ENCODE results near the gene COL5A2. TPM values are rescaled to one million over a fixed set of nuclear protein-coding genes. Genes with fewer than 3 reads are reported as not detected.

The COL5A2 gene
- total RNA-seq, 6 experiments from 2014 or later: 5.7 to 17.6 (median 8.6) TPM

- DNase-seq (no peak), ATAC-seq (no peak)
- Histone ChIP-seq H3K4me1 (no peaks in the 10 kb centered on the region), H3K27me3 (no peaks in the 10 kb centered on the region), H3K27ac (no peak overlapping the region), H3K4me3 (no peak overlapping the region), H3K36me3 (no peaks in the 10 kb centered on the region), H3K9me3 (no peaks in the 10 kb centered on the region)
- intact Hi-C loops (cut with DNase I): loop anchor here in 1 of 2 donors (10.0 kb wide), 1 partner anchor 188 kb away; no protein-coding TSS in a partner anchor
- WGBS (ENCODE audit: insufficient coverage, low coverage, low lambda C conversion rate, missing lambda C conversion rate): 64% methylated on average over 4 of the region's 4 CpGs
- TF ChIP-seq CTCF (IDR thresholded peaks at IDR 0.05) (no peak), POLR2A (IDR thresholded peaks at IDR 0.05) (no peak)
These were observed 82.7 kb downstream of the COL5A2 start for GRCh38 chr2:189096769-189097447.

- Histone ChIP-seq H3K4me3 (no peak overlapping the region), H3K4me1 (no peaks in the 10 kb centered on the region), H3K27me3 (no peaks in the 10 kb centered on the region), H3K27ac (no peak overlapping the region), H3K36me3 (no peaks in the 10 kb centered on the region), H3K9me3 (no peaks in the 10 kb centered on the region)
- no peak for TF ChIP-seq CTCF (IDR thresholded peaks at IDR 0.05)
- TF ChIP-seq POLR2A (IDR thresholded peaks at IDR 0.05): no peak
- ATAC-seq: no peak
- DNase-seq: no peak
- WGBS (ENCODE audit: insufficient coverage, low coverage, low lambda C conversion rate, missing lambda C conversion rate): 88% methylated on average over 3 of the region's 3 CpGs
- intact Hi-C loops (cut with DNase I): loop anchor here in 1 of 2 donors (10.0 kb wide), 1 partner anchor 190 kb away; no protein-coding TSS in a partner anchor
These were observed 84.5 kb downstream of the COL5A2 start for GRCh38 chr2:189095101-189095500.

- ATAC-seq (no peak), DNase-seq (no peak)
- no peak overlapping the region for H3K4me3 ChIP-seq
- intact Hi-C loops (cut with DNase I): loop anchor here in 1 of 2 donors (10.0 kb wide), 1 partner anchor 192 kb away; no protein-coding TSS in a partner anchor
- H3K27me3 ChIP-seq: no peaks in the 10 kb centered on the region
- TF ChIP-seq POLR2A (IDR thresholded peaks at IDR 0.05) (no peak), CTCF (IDR thresholded peaks at IDR 0.05) (no peak)
- H3K27ac ChIP-seq: no peak overlapping the region
- no peaks in the 10 kb centered on the region for H3K36me3 ChIP-seq
- H3K9me3 ChIP-seq: no peaks in the 10 kb centered on the region
- 71% methylated on average over 2 of the region's 2 CpGs for WGBS (ENCODE audit: insufficient coverage, low coverage, low lambda C conversion rate, missing lambda C conversion rate)
- no peaks in the 10 kb centered on the region for H3K4me1 ChIP-seq
These were observed 86.6 kb downstream of the COL5A2 start for GRCh38 chr2:189092936-189093335.

GRCh38 chr2:189091253-189091652 lies 88.3 kb downstream of the COL5A2 start:
- Histone ChIP-seq H3K4me1 (no peaks in the 10 kb centered on the region), H3K4me3 (no peak overlapping the region), H3K27ac (no peak overlapping the region), H3K36me3 (no peaks in the 10 kb centered on the region), H3K27me3 (no peaks in the 10 kb centered on the region), H3K9me3 (no peaks in the 10 kb centered on the region)
- intact Hi-C loops (cut with DNase I): loop anchor here in 1 of 2 donors (10.0 kb wide), 1 partner anchor 194 kb away; no protein-coding TSS in a partner anchor
- DNase-seq (no peak), ATAC-seq (no peak)
- 54% methylated on average over 1 of the region's 1 CpG for WGBS (ENCODE audit: insufficient coverage, low coverage, low lambda C conversion rate, missing lambda C conversion rate)
- no peak for TF ChIP-seq POLR2A (IDR thresholded peaks at IDR 0.05)
- no peak for TF ChIP-seq CTCF (IDR thresholded peaks at IDR 0.05)

All from right lobe of liver (tissue), 6 donors.